ENCODE data around the gene EFCAB8.

Gene EFCAB8

DNA sequence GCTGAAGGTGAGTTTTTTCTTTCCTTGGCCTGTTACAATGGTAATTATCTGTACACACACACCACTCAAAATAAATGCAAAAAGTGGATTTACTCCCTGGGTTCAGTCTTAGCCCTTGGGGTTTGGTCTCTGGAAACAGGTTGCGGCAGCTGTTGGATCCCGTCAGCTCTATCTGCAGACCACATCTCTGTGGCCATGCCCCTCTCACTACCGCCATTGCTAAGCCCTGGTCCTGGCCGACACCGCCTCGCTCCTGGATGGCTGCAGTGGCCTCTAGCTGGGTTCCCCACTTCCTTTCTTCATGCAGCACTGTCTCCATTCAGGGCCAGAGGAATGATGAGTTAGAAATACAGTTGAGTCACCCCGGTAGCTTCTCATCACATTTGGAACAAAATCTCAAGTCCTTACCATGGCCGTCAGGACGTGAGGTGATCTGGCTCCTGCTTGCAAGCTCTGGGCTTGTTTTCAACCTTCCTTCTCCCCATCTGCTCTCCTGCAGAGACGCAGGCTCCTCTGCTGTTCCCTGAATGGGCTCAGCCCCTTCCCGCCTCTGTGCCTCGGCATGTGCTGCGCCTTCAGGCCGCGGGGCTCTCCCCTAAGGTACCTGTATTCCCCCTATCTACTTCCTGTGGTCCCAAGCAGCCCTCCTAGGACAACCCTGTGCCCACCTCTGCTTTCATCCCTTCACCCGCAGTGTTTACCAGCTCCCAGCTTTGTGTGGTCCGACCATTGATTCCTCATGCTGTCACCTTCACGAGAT is 38.0 kb downstream of the EFCAB8 start:
- no peaks in the 10 kb centered on the region for H3K36me3 ChIP-seq (replicated peaks in 1 of 2; ENCODE audit: control insufficient read depth in 2 of 2, insufficient read depth in 2 of 2, low read length in 2 of 2)
- H3K4ac ChIP-seq (ENCODE audit: low read length), result no peak overlapping the region
- no peak overlapping the region for H3K4me3 ChIP-seq (ENCODE audit: low read length in 2 of 2)
- H2BK5ac ChIP-seq (ENCODE audit: low read length), result no peak overlapping the region
- peak overlapping the region; percentile 64 for H3K18ac ChIP-seq (ENCODE audit: low read length)
- H4K8ac ChIP-seq (ENCODE audit: low read depth, low read length), result no peak overlapping the region
- WGBS, 2 donors (ENCODE audit: extremely low coverage in 2 of 2, insufficient read length in 2 of 2, insufficient replicate concordance in 1 of 2), result no CpG with 5 or more reads among the region's 18 CpGs
- peak overlapping the region; percentile 21 for H3K9ac ChIP-seq (ENCODE audit: low read depth, low read length, poor library complexity)
- peaks cover 0 to 2% (median 0%) of the 10 kb centered on the region in 3 experiments for H3K27me3 ChIP-seq (ENCODE audit: control insufficient read depth in 3 of 3, insufficient read depth in 3 of 3, low read depth in 1 of 3, low read length in 3 of 3)
- H3K23ac ChIP-seq (ENCODE audit: low read depth, low read length, poor library complexity), result peak overlapping the region; percentile 20
- peaks cover 2% of the 10 kb centered on the region for H3K79me1 ChIP-seq (ENCODE audit: low read depth, low read length)
- peak overlapping the region; percentile 21 for H3K14ac ChIP-seq (ENCODE audit: low read length)
- no peak overlapping the region for H4K91ac ChIP-seq (ENCODE audit: low read depth, low read length, poor library complexity)
- no peak overlapping the region for H2BK120ac ChIP-seq (ENCODE audit: low read depth, low read length)
- no peak overlapping the region for H3K27ac ChIP-seq (replicated peaks; ENCODE audit: low read length)
- no peak overlapping the region for H2BK15ac ChIP-seq (ENCODE audit: low read length)
- DNase-seq (ENCODE audit: low spot score), result no peak
- H2AFZ ChIP-seq (ENCODE audit: low read length), result no peak overlapping the region
- no peaks in the 10 kb centered on the region for H3K9me3 ChIP-seq (replicated peaks in 1 of 2; ENCODE audit: control insufficient read depth in 2 of 2, insufficient read depth in 1 of 2, low read depth in 1 of 2, low read length in 2 of 2)
- peaks cover 0 to 6% of the 10 kb centered on the region in 2 donors for H3K4me1 ChIP-seq (ENCODE audit: control insufficient read depth in 2 of 2, insufficient read depth in 1 of 2, low read depth in 1 of 2, low read length in 2 of 2)
- H2BK12ac ChIP-seq (ENCODE audit: low read length), result no peak overlapping the region
- H3K4me2 ChIP-seq (ENCODE audit: insufficient read depth, low read length, poor library complexity, severe bottlenecking), result no peak overlapping the region
- H2AK5ac ChIP-seq (ENCODE audit: low read depth, low read length), result no peak overlapping the region

DNA sequence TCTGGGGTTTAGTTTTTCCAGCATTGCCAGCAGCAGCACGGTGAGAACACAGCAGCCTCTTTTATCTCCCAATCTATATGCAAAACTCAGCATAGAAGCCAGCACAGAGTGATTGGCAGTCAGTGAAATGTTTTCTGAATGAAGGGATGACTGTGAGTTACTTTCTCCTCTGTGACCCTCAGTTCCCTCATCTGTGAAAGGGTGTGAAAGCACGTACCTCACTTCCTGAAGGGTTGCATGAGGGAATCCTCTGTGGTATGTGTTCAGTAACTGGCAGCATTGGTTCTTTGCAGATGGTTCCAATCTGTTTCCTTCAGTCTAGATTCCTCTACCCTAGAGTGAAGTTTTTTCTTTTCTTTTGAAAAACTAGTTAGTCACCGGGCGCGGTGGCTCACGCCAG is 40.0 kb downstream of the EFCAB8 start:
- no peak overlapping the region for H3K4me2 ChIP-seq (ENCODE audit: insufficient read depth, low read length, poor library complexity, severe bottlenecking)
- H3K27me3 ChIP-seq (ENCODE audit: control insufficient read depth in 3 of 3, insufficient read depth in 3 of 3, low read depth in 1 of 3, low read length in 3 of 3), result peaks cover 0 to 2% (median 0%) of the 10 kb centered on the region in 3 experiments
- no peak for DNase-seq (ENCODE audit: low spot score)

DNA sequence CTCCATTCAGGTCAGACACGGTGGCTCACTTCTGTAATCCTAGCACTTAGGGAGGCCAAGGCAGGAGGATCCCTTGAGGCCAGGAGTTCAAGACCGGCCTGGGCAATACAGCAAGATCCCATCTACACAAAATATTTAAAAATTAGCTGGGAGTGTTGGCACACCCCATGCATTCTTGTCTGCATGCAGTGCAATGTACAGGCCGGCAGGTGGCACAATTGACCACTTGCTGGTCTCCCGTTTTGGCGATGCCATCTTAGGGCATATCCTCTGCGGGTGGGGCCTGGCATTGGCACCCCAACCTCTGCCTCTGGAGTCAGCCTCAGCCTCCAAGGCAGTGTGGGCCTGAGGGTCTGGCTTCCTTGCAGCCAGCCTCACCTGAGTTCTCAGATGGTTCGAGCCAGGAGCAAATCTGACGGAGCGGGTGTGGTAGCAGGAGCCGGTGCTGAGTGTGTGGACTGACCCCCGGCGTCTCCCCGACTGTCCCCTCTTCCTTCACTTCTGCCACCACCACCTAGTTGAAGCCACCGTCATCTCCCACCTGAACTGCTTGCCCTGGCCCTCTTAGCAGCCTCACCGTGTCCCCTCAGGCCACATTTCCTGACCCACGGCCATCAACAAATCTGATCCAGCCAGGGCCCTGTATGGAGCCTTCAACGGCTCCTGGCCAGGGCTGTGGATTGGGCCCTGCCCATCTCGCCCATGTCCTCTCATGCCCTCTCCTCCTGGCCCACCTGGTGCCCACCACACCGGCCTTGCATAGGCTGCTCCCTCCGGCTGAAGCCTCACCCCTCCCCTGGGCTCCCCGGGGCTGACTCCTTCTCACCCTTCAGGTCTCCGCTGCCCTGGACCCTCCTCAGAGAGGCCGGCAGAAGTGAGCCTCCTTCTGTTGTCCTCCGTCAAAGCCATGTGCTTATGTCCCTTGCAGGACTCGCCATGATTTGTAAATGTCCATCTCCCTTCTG is 44.0 kb downstream of the EFCAB8 start:
- no peak overlapping the region for H2BK5ac ChIP-seq (ENCODE audit: low read length)
- H2AK5ac ChIP-seq (ENCODE audit: low read depth, low read length), result peak overlapping the region; percentile 97
- H4K91ac ChIP-seq (ENCODE audit: low read depth, low read length, poor library complexity), result no peak overlapping the region
- peak; percentile 36 for DNase-seq (ENCODE audit: low spot score)
- H2BK15ac ChIP-seq (ENCODE audit: low read length), result peak overlapping the region; percentile 96
- H3K23ac ChIP-seq (ENCODE audit: low read depth, low read length, poor library complexity), result peak overlapping the region; percentile 46
- H3K4me3 ChIP-seq (ENCODE audit: low read length in 2 of 2), result no peak overlapping the region
- peak overlapping the region; percentile 46 for H3K4ac ChIP-seq (ENCODE audit: low read length)
- peak overlapping the region; percentile 65 for H2BK120ac ChIP-seq (ENCODE audit: low read depth, low read length)
- no peaks in the 10 kb centered on the region for H3K9me3 ChIP-seq (replicated peaks in 1 of 2; ENCODE audit: control insufficient read depth in 2 of 2, insufficient read depth in 1 of 2, low read depth in 1 of 2, low read length in 2 of 2)
- no peaks in the 10 kb centered on the region for H3K4me1 ChIP-seq (ENCODE audit: control insufficient read depth in 2 of 2, insufficient read depth in 1 of 2, low read depth in 1 of 2, low read length in 2 of 2)
- no peak overlapping the region for H2AFZ ChIP-seq (ENCODE audit: low read length)
- H3K4me2 ChIP-seq (ENCODE audit: insufficient read depth, low read length, poor library complexity, severe bottlenecking), result no peak overlapping the region
- peaks cover 2% of the 10 kb centered on the region for H3K79me1 ChIP-seq (ENCODE audit: low read depth, low read length)
- peak overlapping the region; percentile 84 for H3K18ac ChIP-seq (ENCODE audit: low read length)
- no peaks in the 10 kb centered on the region for H3K36me3 ChIP-seq (replicated peaks in 1 of 2; ENCODE audit: control insufficient read depth in 2 of 2, insufficient read depth in 2 of 2, low read length in 2 of 2)
- H3K14ac ChIP-seq (ENCODE audit: low read length), result no peak overlapping the region
- no CpG with 5 or more reads among the region's 25 CpGs for WGBS, 2 donors (ENCODE audit: extremely low coverage in 2 of 2, insufficient read length in 2 of 2, insufficient replicate concordance in 1 of 2)
- no peaks in the 10 kb centered on the region for H3K27me3 ChIP-seq (ENCODE audit: control insufficient read depth in 3 of 3, insufficient read depth in 3 of 3, low read depth in 1 of 3, low read length in 3 of 3)
- H2BK12ac ChIP-seq (ENCODE audit: low read length), result peak overlapping the region; percentile 91
- peak overlapping the region; percentile 50 for H3K9ac ChIP-seq (ENCODE audit: low read depth, low read length, poor library complexity)
- H4K8ac ChIP-seq (ENCODE audit: low read depth, low read length), result no peak overlapping the region
- no peak overlapping the region for H3K27ac ChIP-seq (replicated peaks; ENCODE audit: low read length)

More for the DNA sequence above, 40.0 kb downstream of the EFCAB8 start:
- H3K4me3 ChIP-seq (ENCODE audit: low read length in 2 of 2), result no peak overlapping the region
- H3K79me1 ChIP-seq (ENCODE audit: low read depth, low read length), result peaks cover 2% of the 10 kb centered on the region
- WGBS, 2 donors (ENCODE audit: extremely low coverage in 2 of 2, insufficient read length in 2 of 2, insufficient replicate concordance in 1 of 2), result no CpG with 5 or more reads among the region's 6 CpGs
- no peaks in the 10 kb centered on the region for H3K36me3 ChIP-seq (replicated peaks in 1 of 2; ENCODE audit: control insufficient read depth in 2 of 2, insufficient read depth in 2 of 2, low read length in 2 of 2)
- no peak overlapping the region for H2BK12ac ChIP-seq (ENCODE audit: low read length)
- no peak overlapping the region for H3K4ac ChIP-seq (ENCODE audit: low read length)
- H2AK5ac ChIP-seq (ENCODE audit: low read depth, low read length), result no peak overlapping the region
- H2BK120ac ChIP-seq (ENCODE audit: low read depth, low read length), result no peak overlapping the region
- no peak overlapping the region for H3K27ac ChIP-seq (replicated peaks; ENCODE audit: low read length)
- H3K14ac ChIP-seq (ENCODE audit: low read length), result no peak overlapping the region
- H2AFZ ChIP-seq (ENCODE audit: low read length), result no peak overlapping the region
- no peak overlapping the region for H2BK15ac ChIP-seq (ENCODE audit: low read length)
- H3K4me1 ChIP-seq (ENCODE audit: control insufficient read depth in 2 of 2, insufficient read depth in 1 of 2, low read depth in 1 of 2, low read length in 2 of 2), result peaks cover 0 to 6% of the 10 kb centered on the region in 2 donors
- H3K18ac ChIP-seq (ENCODE audit: low read length), result no peak overlapping the region
- H2BK5ac ChIP-seq (ENCODE audit: low read length), result no peak overlapping the region
- H4K8ac ChIP-seq (ENCODE audit: low read depth, low read length), result no peak overlapping the region
- no peak overlapping the region for H3K23ac ChIP-seq (ENCODE audit: low read depth, low read length, poor library complexity)
- no peak overlapping the region for H3K9ac ChIP-seq (ENCODE audit: low read depth, low read length, poor library complexity)
- no peak overlapping the region for H4K91ac ChIP-seq (ENCODE audit: low read depth, low read length, poor library complexity)
- no peaks in the 10 kb centered on the region for H3K9me3 ChIP-seq (replicated peaks in 1 of 2; ENCODE audit: control insufficient read depth in 2 of 2, insufficient read depth in 1 of 2, low read depth in 1 of 2, low read length in 2 of 2)

Data from neuronal stem cell (in vitro differentiated cells).